Astrocyte of the spinal cord (primary cell): ENCODE measurements around the gene DIS3L.
A peak's percentile ranks its signal among the peaks of the same experiment; 100 is the strongest.
"Not testable (repeated sequence)": the region's sequence is repeated elsewhere in the genome, so short reads cannot be mapped to it uniquely, and the experiment has no call there.

Experiments used
- DNase-seq: peaks from one replicate; pipeline ENCODE4 v3.0.0; 2011; ENCODE audit warnings: low read depth, low spot score
- H3K4me3 ChIP-seq: 2 replicates; pipeline ENCODE4 v1.5.1; 2011; ENCODE audit warnings: low read depth, mild to moderate bottlenecking, low read length, moderate library complexity
- CTCF ChIP-seq: IDR thresholded peaks from 2 replicates; pipeline ENCODE4 v1.5.1; 2012; ENCODE audit warnings: low read depth, mild to moderate bottlenecking, low read length, inconsistent platforms
- in situ Hi-C: cut with HindIII; loops from 2 replicates; pipeline ENCODE4 v1.10.0; 2017; ENCODE audit warnings: low sequenced_read_pairs

Gene DIS3L

GRCh38 chr15:66356077-66356358 is 62.6 kb downstream of the DIS3L start:
- in situ Hi-C loops, result no loop called here
- TF ChIP-seq CTCF, result no peak

GRCh38 chr15:66356359-66357236 is 63.2 kb downstream of the DIS3L start, which contains the start of gene TIPIN:
Gene TIPIN, minus strand, starts transcription at chr15:66356685. Its CDS starts 3,738 bp downstream, at chr15:66352947.
- peak within 1 kb of the TSS; percentile 88 for H3K4me3 ChIP-seq
- TF ChIP-seq CTCF, result no peak
- DNase-seq, result peak; percentile 97
- in situ Hi-C loops, result no loop called here

More at GRCh38 chr15:66356077-66356358, 62.6 kb downstream of the DIS3L start:
- no peak for DNase-seq
- H3K4me3 ChIP-seq, result peak overlapping the region; percentile 88

- no peak for DNase-seq
- in situ Hi-C loops, result no loop called here
- no peak overlapping the region for H3K4me3 ChIP-seq
- TF ChIP-seq CTCF, result no peak
These were observed 66.4 kb downstream of the DIS3L start for GRCh38 chr15:66359740-66360139.

GRCh38 chr15:66361745-66362460 is 68.5 kb downstream of the DIS3L start:
- in situ Hi-C loops, DNase-seq: not testable (repeated sequence)

GRCh38 chr15:66362776-66363175 is 69.4 kb downstream of the DIS3L start:
- TF ChIP-seq CTCF, result no peak
- DNase-seq, result no peak
- in situ Hi-C loops, result no loop called here
- no peak overlapping the region for H3K4me3 ChIP-seq

More at GRCh38 chr15:66361745-66362460, 68.5 kb downstream of the DIS3L start:
- H3K4me3 ChIP-seq, result not testable (repeated sequence)

- DNase-seq, result no peak
- TF ChIP-seq CTCF, result no peak
- in situ Hi-C loops, result no loop called here
- no peak overlapping the region for H3K4me3 ChIP-seq
These were observed 71.7 kb downstream of the DIS3L start for GRCh38 chr15:66364944-66365528.
